Activated T-helper 17 cell treated with anti-CD3 and anti-CD28 coated beads, Interleukin-2, amount 50 U/mL, for 72 hours (primary cell): ENCODE measurements around the gene CALD1. TPM values are rescaled to one million over a fixed set of nuclear protein-coding genes. Genes with fewer than 3 reads are reported as not detected.
A peak's percentile ranks its signal among the peaks of the same experiment; 100 is the strongest.

Experiments used
- ATAC-seq: fragments of 150-1000 bp; cut with Tn5 transposase; replicated peaks from 2 replicates; pipeline ENCODE4 v1.10.0; 2021; ENCODE audit warnings: mild to moderate bottlenecking, moderate library complexity
- H3K27ac Mint-ChIP-seq: one replicate; pipeline ENCODE4 v1.8.0; 2022; ENCODE audit warnings: mixed read lengths
- H3K27me3 Mint-ChIP-seq: one replicate; pipeline ENCODE4 v1.8.0; 2022; ENCODE audit warnings: mixed read lengths
- H3K36me3 Mint-ChIP-seq: one replicate; pipeline ENCODE4 v1.8.0; 2022; ENCODE audit warnings: low read depth, mild to moderate bottlenecking, mixed read lengths
- H3K4me1 Mint-ChIP-seq: one replicate; pipeline ENCODE4 v1.8.0; 2022; ENCODE audit warnings: mixed read lengths
- H3K4me3 Mint-ChIP-seq: one replicate; pipeline ENCODE4 v1.8.0; 2022; ENCODE audit warnings: mild to moderate bottlenecking, mixed read lengths
- H3K9me3 Mint-ChIP-seq: one replicate; pipeline ENCODE4 v1.8.0; 2022; ENCODE audit warnings: mixed read lengths
- total RNA-seq, 2 donors: library from RNA; stranded (reverse); gene quantifications; one replicate each; pipeline ENCODE4 v1.2.3, GENCODE V29; 2022

Gene CALD1
- total RNA-seq, 2 donors from 2014 or later, result 4.0 to 27.2 TPM

- no peaks in the 10 kb centered on the region for H3K9me3 Mint-ChIP-seq
- H3K27me3 Mint-ChIP-seq, result peaks cover 4% of the 10 kb centered on the region
- peak; percentile 72 for ATAC-seq
- no peak overlapping the region for H3K27ac Mint-ChIP-seq
- no peaks in the 10 kb centered on the region for H3K36me3 Mint-ChIP-seq
- H3K4me3 Mint-ChIP-seq, result no peak overlapping the region
- H3K4me1 Mint-ChIP-seq, result no peaks in the 10 kb centered on the region
Observed at GRCh38 chr7:134836447-134836846, 57.0 kb downstream of the CALD1 start.

GRCh38 chr7:134839298-134839697 is 59.9 kb downstream of the CALD1 start:
- H3K27ac Mint-ChIP-seq, result no peak overlapping the region
- no peak overlapping the region for H3K4me3 Mint-ChIP-seq
- H3K4me1 Mint-ChIP-seq, result no peaks in the 10 kb centered on the region
- H3K27me3 Mint-ChIP-seq, result peaks cover 4% of the 10 kb centered on the region
- ATAC-seq, result no peak
- no peaks in the 10 kb centered on the region for H3K9me3 Mint-ChIP-seq
- no peaks in the 10 kb centered on the region for H3K36me3 Mint-ChIP-seq

- ATAC-seq, result no peak
- Mint-ChIP-seq H3K4me1 (no peaks in the 10 kb centered on the region), H3K36me3 (no peaks in the 10 kb centered on the region), H3K4me3 (no peak overlapping the region), H3K9me3 (no peaks in the 10 kb centered on the region), H3K27me3 (peaks cover 4% of the 10 kb centered on the region), H3K27ac (no peak overlapping the region)
Observed at GRCh38 chr7:134842062-134842461, 62.6 kb downstream of the CALD1 start.

- ATAC-seq, result no peak
- peaks cover 4% of the 10 kb centered on the region for H3K27me3 Mint-ChIP-seq
- no peak overlapping the region for H3K27ac Mint-ChIP-seq
- H3K4me3 Mint-ChIP-seq, result no peak overlapping the region
- H3K9me3 Mint-ChIP-seq, result no peaks in the 10 kb centered on the region
- H3K36me3 Mint-ChIP-seq, result no peaks in the 10 kb centered on the region
- H3K4me1 Mint-ChIP-seq, result no peaks in the 10 kb centered on the region
Observed at GRCh38 chr7:134842886-134843430, 63.5 kb downstream of the CALD1 start.

DNA sequence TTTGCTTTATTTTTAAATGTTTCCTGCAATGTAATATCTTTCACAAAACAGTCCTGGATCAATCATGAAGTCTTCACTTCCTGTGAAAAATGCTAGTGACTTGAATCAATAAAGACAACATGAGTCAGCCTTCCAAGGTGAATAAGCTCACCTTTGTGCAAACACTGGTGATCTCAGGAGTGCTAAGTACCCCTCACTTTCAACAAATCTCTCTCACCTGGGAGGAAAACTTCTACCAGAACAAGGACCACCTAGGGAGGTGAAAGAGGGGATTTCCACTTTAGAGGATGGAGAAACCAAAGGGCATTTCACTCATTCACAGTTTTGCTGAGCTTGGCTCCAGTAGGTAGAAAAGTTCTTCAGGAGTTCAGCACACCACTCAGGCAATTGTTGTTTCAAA is 64.8 kb downstream of the CALD1 start:
- H3K9me3 Mint-ChIP-seq, result no peaks in the 10 kb centered on the region
- H3K36me3 Mint-ChIP-seq, result no peaks in the 10 kb centered on the region
- no peak overlapping the region for H3K4me3 Mint-ChIP-seq
- peaks cover 4% of the 10 kb centered on the region for H3K27me3 Mint-ChIP-seq
- no peak for ATAC-seq
- H3K27ac Mint-ChIP-seq, result no peak overlapping the region
- no peaks in the 10 kb centered on the region for H3K4me1 Mint-ChIP-seq

DNA sequence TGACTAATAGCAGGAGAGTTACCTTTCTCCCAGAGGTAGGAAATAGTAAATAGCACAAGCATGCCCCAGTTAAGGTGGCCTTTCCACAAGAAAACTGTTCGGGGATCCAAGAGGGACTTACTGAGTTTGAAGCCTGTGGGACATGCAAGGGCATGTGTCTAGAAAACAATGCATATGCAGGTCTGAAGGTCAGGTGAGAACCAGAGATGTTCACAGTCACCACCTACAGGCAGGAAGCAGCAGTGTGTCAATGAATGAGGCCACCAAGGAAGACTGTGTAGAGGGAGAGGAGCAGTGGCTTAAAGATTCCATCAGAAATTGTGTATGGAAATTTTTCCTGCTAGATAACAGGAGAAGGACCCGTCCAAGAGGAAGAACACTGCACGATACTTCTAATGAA is 66.0 kb downstream of the CALD1 start:
- H3K9me3 Mint-ChIP-seq, result no peaks in the 10 kb centered on the region
- ATAC-seq, result peak; percentile 54
- no peaks in the 10 kb centered on the region for H3K36me3 Mint-ChIP-seq
- H3K4me1 Mint-ChIP-seq, result no peaks in the 10 kb centered on the region
- H3K4me3 Mint-ChIP-seq, result no peak overlapping the region
- H3K27ac Mint-ChIP-seq, result no peak overlapping the region
- peaks cover 1% of the 10 kb centered on the region for H3K27me3 Mint-ChIP-seq

DNA sequence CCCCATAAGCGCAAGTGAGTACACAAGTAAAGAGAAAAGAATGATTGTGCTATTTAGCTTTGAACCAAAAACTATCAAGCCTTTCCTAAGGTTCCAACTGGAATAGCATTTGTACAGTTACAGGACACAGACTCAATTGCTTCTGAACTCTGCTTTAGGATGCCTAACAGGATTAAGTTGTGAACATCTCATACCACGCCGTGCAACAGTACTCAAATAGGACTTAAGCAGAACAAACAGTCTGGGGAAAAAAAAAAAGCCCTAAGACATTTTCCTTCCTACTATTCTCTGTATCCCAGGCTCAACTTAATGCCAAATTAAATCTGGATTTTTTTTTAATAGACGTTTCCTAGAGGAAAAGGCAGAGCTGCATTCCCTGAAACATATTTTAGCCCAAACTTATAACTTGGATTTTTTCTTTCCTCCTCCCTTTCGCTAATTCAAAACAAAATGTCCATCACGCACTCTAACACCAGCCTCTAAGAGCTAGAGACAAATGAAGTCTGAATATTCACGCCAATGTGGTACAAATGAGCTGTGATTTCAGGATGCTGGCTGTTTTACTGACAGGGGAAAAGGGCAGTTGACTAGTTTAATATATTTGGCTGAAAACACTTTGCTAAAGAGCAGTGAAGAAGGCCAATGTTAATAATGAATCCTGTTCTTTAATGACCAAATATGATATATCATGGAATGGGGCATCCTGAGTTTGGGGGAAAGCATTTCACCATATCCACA is 68.6 kb downstream of the CALD1 start:
- H3K36me3 Mint-ChIP-seq, result no peaks in the 10 kb centered on the region
- ATAC-seq, result no peak
- no peak overlapping the region for H3K27ac Mint-ChIP-seq
- H3K4me1 Mint-ChIP-seq, result no peaks in the 10 kb centered on the region
- H3K9me3 Mint-ChIP-seq, result peaks cover 4% of the 10 kb centered on the region
- H3K27me3 Mint-ChIP-seq, result no peaks in the 10 kb centered on the region
- no peak overlapping the region for H3K4me3 Mint-ChIP-seq

- ATAC-seq, result no peak
- H3K27ac Mint-ChIP-seq, result no peak overlapping the region
- peaks cover 4% of the 10 kb centered on the region for H3K9me3 Mint-ChIP-seq
- H3K4me3 Mint-ChIP-seq, result no peak overlapping the region
- no peaks in the 10 kb centered on the region for H3K4me1 Mint-ChIP-seq
- no peaks in the 10 kb centered on the region for H3K27me3 Mint-ChIP-seq
- no peaks in the 10 kb centered on the region for H3K36me3 Mint-ChIP-seq
Observed at GRCh38 chr7:134850066-134850465, 70.6 kb downstream of the CALD1 start.

- ATAC-seq, result no peak
- H3K4me1 Mint-ChIP-seq, result no peaks in the 10 kb centered on the region
- no peak overlapping the region for H3K27ac Mint-ChIP-seq
- peaks cover 4% of the 10 kb centered on the region for H3K9me3 Mint-ChIP-seq
- H3K27me3 Mint-ChIP-seq, result no peaks in the 10 kb centered on the region
- no peaks in the 10 kb centered on the region for H3K36me3 Mint-ChIP-seq
- H3K4me3 Mint-ChIP-seq, result no peak overlapping the region
Observed at GRCh38 chr7:134851141-134851540, 71.7 kb downstream of the CALD1 start.

DNA sequence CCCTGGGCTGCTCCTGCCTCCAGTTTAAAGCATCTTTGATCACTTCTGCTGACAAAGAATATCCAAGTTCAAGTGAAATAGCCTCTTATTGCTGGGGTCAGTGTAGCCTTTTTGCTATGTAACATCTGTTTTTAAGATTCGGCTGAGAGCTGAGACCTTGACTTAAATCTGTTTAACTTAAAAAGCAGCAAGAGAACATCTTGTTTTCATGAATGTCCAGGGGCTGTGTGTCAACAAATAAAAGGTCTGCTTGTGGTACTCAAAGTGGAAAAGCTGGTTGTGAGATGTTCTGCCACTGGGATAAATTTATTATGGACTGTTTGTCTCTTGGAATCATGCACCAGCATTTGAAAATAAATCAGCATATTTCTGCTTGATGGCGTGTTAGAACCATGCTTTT is 73.2 kb downstream of the CALD1 start:
- Mint-ChIP-seq H3K27me3 (no peaks in the 10 kb centered on the region), H3K36me3 (no peaks in the 10 kb centered on the region), H3K4me1 (no peaks in the 10 kb centered on the region), H3K9me3 (peaks cover 4% of the 10 kb centered on the region), H3K27ac (no peak overlapping the region), H3K4me3 (no peak overlapping the region)
- ATAC-seq, result no peak

DNA sequence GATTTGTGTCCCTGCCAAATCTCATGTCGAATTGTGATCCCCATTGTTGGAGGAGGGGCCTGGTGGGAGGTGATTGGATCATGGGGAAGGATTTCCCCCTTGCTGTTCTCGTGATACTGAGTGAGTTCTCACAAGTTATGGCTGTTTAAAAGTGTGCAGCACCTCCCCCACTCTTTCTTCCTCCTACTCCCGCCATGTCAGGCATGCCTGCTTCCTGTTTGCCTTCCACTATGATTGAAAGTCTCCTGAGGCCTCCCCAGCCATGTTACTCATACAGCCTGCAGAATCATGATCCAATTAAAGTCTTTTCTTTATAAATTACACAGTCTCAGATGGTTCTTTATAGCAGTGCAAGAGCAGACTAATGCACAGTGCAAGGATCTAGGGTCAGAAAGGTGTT is 75.4 kb downstream of the CALD1 start:
- H3K27ac Mint-ChIP-seq, result no peak overlapping the region
- no peak for ATAC-seq
- no peaks in the 10 kb centered on the region for H3K4me1 Mint-ChIP-seq

GRCh38 chr7:134855442-134855841 is 76.0 kb downstream of the CALD1 start:
- Mint-ChIP-seq H3K9me3 (peaks cover 4% of the 10 kb centered on the region), H3K27me3 (peaks cover 3% of the 10 kb centered on the region), H3K27ac (no peak overlapping the region), H3K4me1 (no peaks in the 10 kb centered on the region), H3K36me3 (no peaks in the 10 kb centered on the region), H3K4me3 (no peak overlapping the region)
- ATAC-seq, result no peak

More for the DNA sequence above, 75.4 kb downstream of the CALD1 start:
- H3K27me3 Mint-ChIP-seq, result peaks cover under 1% of the 10 kb centered on the region
- no peak overlapping the region for H3K4me3 Mint-ChIP-seq
- no peaks in the 10 kb centered on the region for H3K36me3 Mint-ChIP-seq
- peaks cover 4% of the 10 kb centered on the region for H3K9me3 Mint-ChIP-seq

DNA sequence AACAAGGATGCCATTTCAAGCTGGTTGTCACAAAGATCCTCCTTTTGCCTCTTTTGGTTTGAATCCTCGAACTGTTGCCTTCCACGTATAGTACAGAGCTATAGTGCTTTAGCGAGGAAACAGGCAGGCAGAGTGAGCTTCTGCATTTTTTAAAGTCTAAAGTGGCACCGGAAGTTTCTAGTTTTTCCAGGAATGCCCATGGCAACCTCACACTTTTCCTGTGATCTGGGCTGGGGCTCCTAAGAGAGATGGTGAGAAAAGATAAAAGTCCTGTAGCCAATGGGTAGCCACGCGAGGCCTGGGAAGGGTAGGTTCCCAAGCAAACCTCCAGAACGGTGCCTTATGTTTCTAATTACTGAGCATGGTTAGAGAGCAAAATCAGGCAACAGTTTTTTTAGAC is 76.7 kb downstream of the CALD1 start:
- no peak overlapping the region for H3K4me3 Mint-ChIP-seq
- peaks cover 3% of the 10 kb centered on the region for H3K27me3 Mint-ChIP-seq
- H3K27ac Mint-ChIP-seq, result no peak overlapping the region
- no peaks in the 10 kb centered on the region for H3K36me3 Mint-ChIP-seq
- no peaks in the 10 kb centered on the region for H3K4me1 Mint-ChIP-seq
- ATAC-seq, result no peak
- no peaks in the 10 kb centered on the region for H3K9me3 Mint-ChIP-seq

DNA sequence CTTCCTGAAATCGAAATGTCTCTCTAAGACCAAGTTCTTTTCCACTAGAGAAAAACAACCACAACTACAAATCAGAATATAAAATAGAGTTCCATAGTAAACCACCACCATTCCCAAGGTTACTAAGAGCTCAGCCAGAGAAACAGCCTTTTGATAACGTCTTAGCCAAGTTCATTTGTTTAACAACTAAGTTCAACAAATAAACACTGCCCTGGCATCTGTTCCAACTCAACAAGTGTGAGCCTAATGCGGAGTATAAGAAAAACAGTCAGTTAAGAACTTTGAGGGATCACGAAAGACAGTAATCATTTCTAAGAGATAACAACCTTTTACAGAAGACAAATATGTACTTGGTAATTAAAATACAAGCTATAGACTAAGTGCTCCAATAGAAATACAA is 77.3 kb downstream of the CALD1 start:
- H3K4me1 Mint-ChIP-seq, result no peaks in the 10 kb centered on the region
- no peak for ATAC-seq
- H3K36me3 Mint-ChIP-seq, result no peaks in the 10 kb centered on the region
- no peak overlapping the region for H3K27ac Mint-ChIP-seq
- H3K4me3 Mint-ChIP-seq, result no peak overlapping the region
- H3K27me3 Mint-ChIP-seq, result peaks cover 3% of the 10 kb centered on the region
- no peaks in the 10 kb centered on the region for H3K9me3 Mint-ChIP-seq

DNA sequence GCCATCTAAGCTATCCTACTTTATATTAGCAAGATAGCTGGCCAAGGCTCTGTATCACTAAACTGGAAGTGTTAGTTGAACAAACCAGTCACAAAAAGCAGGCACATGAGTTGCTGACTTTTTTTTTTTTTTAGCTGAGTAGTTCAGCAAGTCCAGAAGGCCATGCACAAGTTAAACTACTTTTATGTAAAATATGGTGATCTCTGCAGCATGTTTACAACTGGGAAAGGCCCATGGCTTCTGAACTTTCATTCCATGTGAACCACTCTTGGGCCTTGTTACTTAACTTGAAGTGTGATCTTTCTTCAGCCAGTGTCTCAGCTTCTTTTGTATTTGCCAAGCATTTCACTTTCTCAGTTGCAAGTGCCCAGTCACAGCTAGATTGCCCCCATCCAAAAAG is 78.5 kb downstream of the CALD1 start:
- Mint-ChIP-seq H3K27ac (no peak overlapping the region), H3K4me1 (no peaks in the 10 kb centered on the region), H3K36me3 (no peaks in the 10 kb centered on the region), H3K27me3 (peaks cover 3% of the 10 kb centered on the region), H3K9me3 (no peaks in the 10 kb centered on the region), H3K4me3 (no peak overlapping the region)
- no peak for ATAC-seq
